ENCODE data around the gene IQCH.

The IQCH gene

GRCh38 chr15:67544475-67544874 is 289.9 kb downstream of the IQCH start:
- Histone ChIP-seq H3K9ac (no peak overlapping the region), H3K4me2 (peak overlapping the region in 8 of 11 experiments; percentile 85 to 99 (median 94); a peak in 6 of 22 replicates)

GRCh38 chr15:67545864-67546263 is 291.3 kb downstream of the IQCH start:
- Histone ChIP-seq H4K20me1 (peaks cover 0 to 10% (median 3%) of the 10 kb centered on the region in 11 experiments; a peak in 7 of 22 replicates), H3K4me3 (no peak overlapping the region), H3K4me2 (no peak overlapping the region), H3K36me3 (peaks cover 13 to 37% (median 24%) of the 10 kb centered on the region in 11 experiments; a peak in 21 of 22 replicates), H3K27ac (no peak overlapping the region), H3K4me1 (peaks cover 23 to 44% (median 36%) of the 10 kb centered on the region in 10 experiments), H3K9me3 (replicated peaks in 1 of 11) (no peaks in the 10 kb centered on the region), H3K9ac (no peak overlapping the region), H3K27me3 (no peaks in the 10 kb centered on the region)
- TF ChIP-seq Cebpa-rat (IDR thresholded peaks at IDR 0.05), result no peak

More at GRCh38 chr15:67544475-67544874, 289.9 kb downstream of the IQCH start:
- Histone ChIP-seq H4K20me1 (peaks cover 0 to 10% (median 3%) of the 10 kb centered on the region in 11 experiments; a peak in 7 of 22 replicates), H3K27ac (no peak overlapping the region), H3K4me1 (peaks cover 32 to 56% (median 50%) of the 10 kb centered on the region in 10 experiments), H3K4me3 (no peak overlapping the region), H3K36me3 (peaks cover 10 to 29% (median 14%) of the 10 kb centered on the region in 11 experiments; a peak in 17 of 22 replicates), H3K27me3 (no peaks in the 10 kb centered on the region), H3K9me3 (replicated peaks in 1 of 11) (no peaks in the 10 kb centered on the region)
- TF ChIP-seq Cebpa-rat (IDR thresholded peaks at IDR 0.05), result no peak

DNA sequence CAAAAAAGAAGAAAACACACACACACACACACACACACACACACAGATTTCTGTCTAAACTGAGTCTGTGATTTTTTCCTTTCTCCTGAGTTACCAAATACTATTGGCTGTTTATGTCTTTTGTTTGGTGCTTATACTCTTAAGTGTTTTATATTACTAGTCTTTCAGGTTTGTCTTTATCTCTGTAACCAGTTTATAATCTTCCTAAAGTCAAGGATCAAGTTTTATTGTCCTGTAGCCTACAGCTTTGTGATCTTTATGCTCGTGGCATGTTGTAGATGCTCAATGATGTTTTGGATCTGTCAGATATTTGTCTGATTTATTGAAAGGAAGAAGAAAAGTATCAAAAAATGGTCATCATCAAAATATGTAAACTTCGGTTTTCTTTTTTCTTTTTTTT is 292.5 kb downstream of the IQCH start:
- Histone ChIP-seq H3K9me3 (replicated peaks in 1 of 11) (no peaks in the 10 kb centered on the region), H3K4me2 (no peak overlapping the region), H3K27me3 (no peaks in the 10 kb centered on the region), H4K20me1 (peaks cover 0 to 10% (median 3%) of the 10 kb centered on the region in 11 experiments; a peak in 7 of 22 replicates), H3K36me3 (peaks cover 22 to 47% (median 33%) of the 10 kb centered on the region in 11 experiments), H3K9ac (no peak overlapping the region), H3K4me1 (peaks cover 18 to 39% (median 30%) of the 10 kb centered on the region in 10 experiments), H3K4me3 (no peak overlapping the region), H3K27ac (no peak overlapping the region)
- no peak for TF ChIP-seq Cebpa-rat (IDR thresholded peaks at IDR 0.05)

GRCh38 chr15:67547836-67548235 is 293.2 kb downstream of the IQCH start:
- Histone ChIP-seq H3K4me3 (no peak overlapping the region), H3K9ac (no peak overlapping the region), H3K4me2 (no peak overlapping the region; a peak in 1 of 22 replicates)

DNA sequence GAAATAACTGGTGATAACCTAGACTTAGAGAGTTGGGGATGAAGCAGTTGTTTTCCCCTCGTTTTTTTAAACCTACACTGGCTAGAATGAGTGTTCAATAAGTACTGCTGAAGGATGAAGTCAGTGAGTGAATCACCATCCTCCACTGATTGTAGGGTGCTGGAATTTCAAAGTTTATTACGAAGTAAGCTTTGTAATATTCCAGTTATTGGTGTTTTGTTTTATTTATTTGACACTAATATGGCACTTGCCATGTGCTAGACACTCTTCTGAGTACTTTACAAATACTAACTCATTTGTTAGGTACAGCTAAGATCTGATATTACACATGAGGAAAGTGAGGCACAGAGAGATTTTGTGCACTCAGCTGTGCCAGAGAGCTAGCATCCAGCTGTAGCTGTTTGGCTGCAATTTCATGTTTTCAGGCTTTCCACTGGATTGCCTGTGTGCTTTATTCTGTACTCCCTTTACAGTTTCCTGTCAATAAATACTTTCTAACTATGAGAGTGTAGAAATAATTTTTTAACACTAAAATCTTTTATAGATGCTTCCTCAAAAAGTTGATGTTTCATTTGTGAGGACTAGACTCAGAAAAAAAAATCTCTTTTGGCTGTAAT is 293.8 kb downstream of the IQCH start:
- no peak for TF ChIP-seq Cebpa-rat (IDR thresholded peaks at IDR 0.05)
- H3K9me3 ChIP-seq (replicated peaks in 1 of 11), result no peaks in the 10 kb centered on the region
- peaks cover 0 to 10% (median 3%) of the 10 kb centered on the region in 11 experiments; a peak in 7 of 22 replicates for H4K20me1 ChIP-seq
- H3K36me3 ChIP-seq, result peaks cover 27 to 59% (median 45%) of the 10 kb centered on the region in 11 experiments
- peaks cover 13 to 35% (median 26%) of the 10 kb centered on the region in 10 experiments for H3K4me1 ChIP-seq
- H3K27me3 ChIP-seq, result no peaks in the 10 kb centered on the region
- no peak overlapping the region for H3K4me3 ChIP-seq
- no peak overlapping the region for H3K27ac ChIP-seq
- peak overlapping the region in 6 of 11 experiments; percentile 1 to 49 (median 20); a peak in 5 of 22 replicates for H3K4me2 ChIP-seq
- no peak overlapping the region for H3K9ac ChIP-seq

More at GRCh38 chr15:67547836-67548235, 293.2 kb downstream of the IQCH start:
- Histone ChIP-seq H3K27me3 (no peaks in the 10 kb centered on the region), H3K36me3 (peaks cover 27 to 54% (median 40%) of the 10 kb centered on the region in 11 experiments), H4K20me1 (peaks cover 0 to 10% (median 3%) of the 10 kb centered on the region in 11 experiments; a peak in 7 of 22 replicates), H3K9me3 (replicated peaks in 1 of 11) (no peaks in the 10 kb centered on the region), H3K4me1 (peaks cover 18 to 39% (median 30%) of the 10 kb centered on the region in 10 experiments), H3K27ac (no peak overlapping the region)
- no peak for TF ChIP-seq Cebpa-rat (IDR thresholded peaks at IDR 0.05)

- TF ChIP-seq Cebpa-rat (IDR thresholded peaks at IDR 0.05), result no peak
- no peak overlapping the region for H3K9ac ChIP-seq
- peak overlapping the region in 7 of 11 experiments; percentile 1 to 49 (median 19); a peak in 6 of 22 replicates for H3K4me2 ChIP-seq
- peaks cover 5 to 28% (median 19%) of the 10 kb centered on the region in 10 experiments; a peak in 18 of 20 replicates for H3K4me1 ChIP-seq
- no peak overlapping the region for H3K4me3 ChIP-seq
- H3K27ac ChIP-seq, result no peak overlapping the region
- peaks cover 30 to 62% (median 46%) of the 10 kb centered on the region in 11 experiments for H3K36me3 ChIP-seq
- no peaks in the 10 kb centered on the region for H3K27me3 ChIP-seq
- H4K20me1 ChIP-seq, result peaks cover 0 to 10% (median 3%) of the 10 kb centered on the region in 11 experiments; a peak in 7 of 22 replicates
- H3K9me3 ChIP-seq (replicated peaks in 1 of 11), result no peaks in the 10 kb centered on the region
These were observed 294.5 kb downstream of the IQCH start for GRCh38 chr15:67548862-67549651.

DNA sequence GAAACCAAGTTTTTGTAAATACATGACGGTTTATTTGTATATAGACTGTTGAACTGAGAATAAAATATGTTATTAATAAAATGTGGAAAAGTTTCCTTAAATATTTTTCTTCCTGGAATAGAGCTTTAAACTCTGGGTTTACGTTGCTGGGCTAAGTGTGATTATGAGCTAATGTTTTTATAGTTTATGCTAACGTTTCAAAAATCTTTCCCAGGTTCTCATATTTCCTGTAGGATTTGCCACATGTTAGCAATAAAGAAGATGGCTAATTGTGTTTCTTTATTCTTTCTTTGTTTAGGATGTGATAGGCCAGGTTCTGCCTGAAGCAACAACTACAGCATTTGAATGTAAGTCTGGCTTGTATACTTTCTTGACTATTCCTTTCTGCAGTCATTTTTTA is 295.1 kb downstream of the IQCH start:
- no peak overlapping the region for H3K4me2 ChIP-seq

GRCh38 chr15:67550522-67550921 is 295.9 kb downstream of the IQCH start:
- TF ChIP-seq Cebpa-rat (IDR thresholded peaks at IDR 0.05), result no peak
- no peaks in the 10 kb centered on the region for H3K9me3 ChIP-seq (replicated peaks in 1 of 11)
- H3K9ac ChIP-seq, result no peak overlapping the region
- H3K27me3 ChIP-seq, result no peaks in the 10 kb centered on the region
- H3K4me2 ChIP-seq, result no peak overlapping the region
- peaks cover 0 to 10% (median 3%) of the 10 kb centered on the region in 11 experiments; a peak in 6 of 22 replicates for H4K20me1 ChIP-seq
- H3K4me3 ChIP-seq, result no peak overlapping the region
- peaks cover 0 to 18% (median 12%) of the 10 kb centered on the region in 10 experiments; a peak in 12 of 20 replicates for H3K4me1 ChIP-seq
- peaks cover 43 to 77% (median 57%) of the 10 kb centered on the region in 11 experiments for H3K36me3 ChIP-seq
- H3K27ac ChIP-seq, result no peak overlapping the region

More for the DNA sequence above, 295.1 kb downstream of the IQCH start:
- Histone ChIP-seq H3K9me3 (replicated peaks in 1 of 11) (no peaks in the 10 kb centered on the region), H3K4me3 (no peak overlapping the region), H3K27me3 (no peaks in the 10 kb centered on the region), H3K36me3 (peaks cover 36 to 69% (median 50%) of the 10 kb centered on the region in 11 experiments), H3K4me1 (peaks cover 3 to 22% (median 13%) of the 10 kb centered on the region in 10 experiments; a peak in 15 of 20 replicates), H4K20me1 (peaks cover 0 to 10% (median 3%) of the 10 kb centered on the region in 11 experiments; a peak in 7 of 22 replicates), H3K27ac (no peak overlapping the region), H3K9ac (no peak overlapping the region)
- no peak for TF ChIP-seq Cebpa-rat (IDR thresholded peaks at IDR 0.05)

Measured in BLaER1 treated with 17β-estradiol and CSF1 and Interleukin-3, amounts not matched to agents 10 nM and 100 nM (cell line).